GM12878 (cell line): Measurements from ENCODE around the gene BACE2. TPM values are rescaled to one million over a fixed set of nuclear protein-coding genes. Genes with fewer than 3 reads are reported as not detected.

Experiments
- ATAC-seq: fragments of 200-7000 bp; cut with Tn5 transposase; 3 replicates; pipeline ENCODE4 v1.9.1; 2020; ENCODE audit warnings: mild to moderate bottlenecking, moderate library complexity
- BruUV-seq: library from RNA; stranded (reverse); fragments of 400-500 nt; replicated peaks from 2 replicates; lab custom pipeline; 2021; lab: Mats Ljungman, UMichigan
- CTCF ChIA-PET: fragments of 300-600 bp; sonication (Branson Sonifier 250); formaldehyde crosslinking; extraction: SDS; loops from one replicate; lab custom pipeline; 2021; ENCODE audit warnings: inconsistent platforms; lab: Yijun Ruan, JAX
- POLR2A ChIA-PET: fragments of 350-600 bp; formaldehyde crosslinking; extraction: SDS; loops from one replicate; lab custom pipeline; 2021; ENCODE audit warnings: inconsistent platforms; lab: Charles Lee
- RAD21 ChIA-PET: fragments of 300-600 bp; sonication (Branson Sonifier 250); formaldehyde crosslinking; loops from one replicate; lab custom pipeline; 2023; ENCODE audit warnings: antibody characterized with exemption; ENCODE audit not compliant: unreplicated experiment; lab: Charles Lee
- SMC1A ChIA-PET: fragments of 300-600 bp; sonication (Branson Sonifier 250); formaldehyde crosslinking; loops from one replicate; lab custom pipeline; 2023; ENCODE audit not compliant: unreplicated experiment, uncharacterized antibody; lab: Charles Lee
- DNase-seq: peaks from one replicate; pipeline ENCODE4 v3.0.0-alpha.2; 2011; ENCODE audit warnings: low read depth, low spot score
- FAIRE-seq: peaks from 3 replicates; lab custom pipeline; 2011; peaks lifted over from hg19 to GRCh38; lab: Jason Lieb, UNC
- H2AFZ ChIP-seq: 2 replicates; pipeline ENCODE4 v1.6.0; 2011; ENCODE audit warnings: low read depth, low read length, control low read depth; ENCODE audit not compliant: control insufficient read depth
- H3K27ac ChIP-seq: 2 replicates; pipeline ENCODE4 v1.5.1; 2011; ENCODE audit warnings: control low read depth; ENCODE audit not compliant: control insufficient read depth, insufficient read depth
- H3K27me3 ChIP-seq, 2 experiments: replicated peaks in 1 of 2; 2 replicates each; pipeline versions ENCODE4 v1.6.0 to v1.6.1; 2011; ENCODE audit warnings: low read length in 1 of 2; ENCODE audit not compliant: control insufficient read depth in 2 of 2, insufficient read depth in 2 of 2
- H3K36me3 ChIP-seq, 2 experiments: 2 replicates each; pipeline ENCODE4 v1.5.1; 2011; ENCODE audit warnings: low read length in 1 of 2; ENCODE audit not compliant: control insufficient read depth in 2 of 2, insufficient read depth in 2 of 2
- H3K4me1 ChIP-seq: 2 replicates; pipeline ENCODE4 v1.6.1; 2011; ENCODE audit warnings: mild to moderate bottlenecking, low read length, moderate library complexity, mixed read lengths; ENCODE audit not compliant: control insufficient read depth, insufficient read depth
- H3K4me2 ChIP-seq: 2 replicates; pipeline ENCODE4 v1.6.0; 2011; ENCODE audit warnings: control low read depth; ENCODE audit not compliant: control insufficient read depth, insufficient read depth
- H3K4me3 ChIP-seq: fragments of 200-600 bp; sonication (generic); 2 replicates; pipeline ENCODE4 v1.5.1; 2016
- H3K79me2 ChIP-seq: 2 replicates; pipeline ENCODE4 v1.6.0; 2011; ENCODE audit warnings: low read length; ENCODE audit not compliant: control insufficient read depth, insufficient read depth
- H3K9ac ChIP-seq: 2 replicates; pipeline ENCODE4 v1.8.0; 2011; ENCODE audit warnings: low read length, control low read depth, mixed read lengths; ENCODE audit not compliant: control insufficient read depth, insufficient read depth
- H3K9me3 ChIP-seq: replicated peaks from 3 replicates; pipeline ENCODE4 v1.5.1; 2011; ENCODE audit warnings: mild to moderate bottlenecking, low read length; ENCODE audit not compliant: control insufficient read depth, insufficient read depth
- H4K20me1 ChIP-seq: 2 replicates; pipeline ENCODE4 v1.6.0; 2011; ENCODE audit not compliant: control insufficient read depth, insufficient read depth
- ATF7 ChIP-seq: fragments of 450-650 bp; IDR thresholded peaks from 2 replicates; pipeline ENCODE4 v1.6.1; 2016; ENCODE audit warnings: low read depth, mild to moderate bottlenecking
- CBX3 ChIP-seq: fragments of 200-600 bp; sonication (generic); IDR thresholded peaks from 2 replicates; pipeline ENCODE4 v1.6.1; 2016; ENCODE audit warnings: low read depth, borderline replicate concordance
- DPF2 ChIP-seq: fragments of 450-650 bp; IDR thresholded peaks from 2 replicates; pipeline ENCODE4 v1.6.1; 2017; ENCODE audit warnings: mild to moderate bottlenecking
- MTA2 ChIP-seq: fragments of 450-650 bp; IDR thresholded peaks from 2 replicates; pipeline ENCODE4 v1.6.1; 2016; ENCODE audit warnings: low read depth, mild to moderate bottlenecking, moderate library complexity
- NR2C1 ChIP-seq: fragments of 450-650 bp; IDR thresholded peaks from 2 replicates; pipeline ENCODE4 v1.6.1; 2017; ENCODE audit warnings: antibody characterized with exemption, mild to moderate bottlenecking, moderate library complexity
- PAX8 ChIP-seq: fragments of 450-650 bp; IDR thresholded peaks from 2 replicates; pipeline ENCODE4 v1.6.1; 2017; ENCODE audit warnings: mild to moderate bottlenecking, moderate library complexity
- RB1 ChIP-seq: fragments of 450-650 bp; formaldehyde crosslinking; IDR thresholded peaks from 2 replicates; pipeline ENCODE4 v1.6.1; 2017; ENCODE audit warnings: mild to moderate bottlenecking, borderline replicate concordance
- SMARCA5 ChIP-seq: fragments of 450-650 bp; IDR thresholded peaks from 2 replicates; pipeline ENCODE4 v1.6.1; 2017; ENCODE audit warnings: mild to moderate bottlenecking
- ZBTB40 ChIP-seq: fragments of 450-650 bp; IDR thresholded peaks from 2 replicates; pipeline ENCODE4 v1.6.1; 2016; ENCODE audit warnings: mild to moderate bottlenecking, moderate library complexity, borderline replicate concordance
- ZSCAN29 ChIP-seq: fragments of 450-650 bp; IDR thresholded peaks from 2 replicates; pipeline ENCODE4 v1.6.1; 2017; ENCODE audit warnings: mild to moderate bottlenecking, moderate library complexity
- WGBS: methylation state at CpG from one replicate; pipeline ENCODE4 v1.1.6; 2016; ENCODE audit warnings: low lambda C conversion rate; ENCODE audit not compliant: insufficient replicate concordance, insufficient coverage; ENCODE audit errors: missing lambda C conversion rate; 5-methylcytosine and 5-hydroxymethylcytosine counted together
- in situ Hi-C: fragments of 300-500 bp; cut with MboI; formaldehyde crosslinking; loops from 9 replicates; pipeline ENCODE4 v1.14.3; 2018; ENCODE audit warnings: mixed read lengths
- intact Hi-C: fragments of 100-400 bp; cut with micrococcal nuclease; formaldehyde crosslinking; loops from one replicate; pipeline ENCODE4 v1.14.2; 2022; ENCODE audit not compliant: unreplicated experiment
- polyA plus RNA-seq, 11 experiments: library from polyadenylated mRNA; depleted of rRNA in 4 of 11; unstranded in 6 of 11; stranded (reverse) in 5 of 11; fragments of >200 nt; fragmentation: Nextera tagmentation in 4 of 11; fragmentation: Illumina TruSeq in 1 of 11; extraction: Ambion mirVana in 4 of 11; extraction: Trizol in 1 of 11; gene quantifications; 1 replicate in 1 of 11; 2 replicates in 10 of 11; pipeline versions ENCODE4 v1.2.1 to v1.2.3, GENCODE V29; 2011 to 2016; ENCODE audit warnings: inconsistent platforms in 2 of 11, missing spikeins in 2 of 11, low read depth in 1 of 11
- total RNA-seq, 4 experiments: library from RNA; depleted of rRNA in 3 of 4; stranded (reverse); fragments of >200 nt in 3 of 4; fragmentation: Illumina TruSeq in 1 of 4; extraction: Trizol in 1 of 4; gene quantifications; 2 replicates each; pipeline versions ENCODE4 v1.2.1 to v1.2.3, GENCODE V29; 2013 to 2021
- TF ChIP-seq, protein P1 (sequence below): fragments of 450-650 bp; IDR thresholded peaks from 2 replicates; pipeline ENCODE4 v1.6.1; 2017; ENCODE audit warnings: antibody characterized with exemption, mild to moderate bottlenecking, moderate library complexity
- TF ChIP-seq, protein P2 (sequence below): fragments of 450-650 bp; formaldehyde crosslinking; IDR thresholded peaks from 2 replicates; pipeline ENCODE4 v1.5.0; 2022; ENCODE audit warnings: mild to moderate bottlenecking, missing genetic modification characterization

BACE2 gene
- total and polyA plus RNA-seq, 10 of the 15 experiments (the other 5 are each of a cell fraction or from before 2014, with no cell fraction given), result 0.04 to 0.69 (median 0.18) TPM; not detected in 5

DNA sequence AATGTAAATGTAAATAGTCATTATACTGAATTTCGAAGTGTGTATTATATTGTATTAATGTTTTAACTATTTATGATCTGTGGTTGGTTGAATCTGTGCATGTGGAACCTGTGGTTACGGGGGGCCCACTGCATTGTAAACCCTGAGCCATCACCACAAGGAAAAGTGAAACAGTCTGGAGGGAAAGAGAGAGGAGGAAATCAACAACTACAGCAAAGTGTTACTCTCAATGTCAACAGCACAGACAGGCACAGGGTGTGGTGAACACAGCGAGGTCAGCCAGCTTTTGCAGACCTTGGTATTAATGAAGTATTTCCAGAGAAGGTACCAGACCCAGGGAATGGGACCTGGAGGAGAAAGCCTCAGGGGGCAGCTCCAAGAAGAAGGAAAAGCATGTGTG is 37.1 kb upstream of the BACE2 start:
- no peak for ATAC-seq
- Histone ChIP-seq H4K20me1 (no peaks in the 10 kb centered on the region), H3K27ac (no peak overlapping the region), H3K9ac (no peak overlapping the region), H3K9me3 (no peaks in the 10 kb centered on the region; the same call in 2 of the 3 replicates), H3K27me3 (no peaks in the 10 kb centered on the region), H3K4me2 (no peak overlapping the region), H3K36me3 (no peaks in the 10 kb centered on the region), H3K79me2 (no peaks in the 10 kb centered on the region), H3K4me3 (no peak overlapping the region), H2AFZ (no peak overlapping the region), H3K4me1 (no peaks in the 10 kb centered on the region)
- intact Hi-C loops (loop anchor here (5.0 kb wide), 1 partner anchor 1614 kb away; no protein-coding TSS in a partner anchor), in situ Hi-C loops (loop anchor here (10.0 kb wide), 1 partner anchor 1606 kb away; no protein-coding TSS in a partner anchor)
- FAIRE-seq, result no peak
- ChIA-PET RAD21 (no interaction called here), POLR2A (no interaction called here), SMC1A (no interaction called here), CTCF (no interaction called here)
- DNase-seq, result no peak
- BruUV-seq, result no TSS peak
- whole genome bisulfite sequencing, result 0% methylated on average over 3 of the region's 3 CpGs
- TF ChIP-seq, protein P1, sequence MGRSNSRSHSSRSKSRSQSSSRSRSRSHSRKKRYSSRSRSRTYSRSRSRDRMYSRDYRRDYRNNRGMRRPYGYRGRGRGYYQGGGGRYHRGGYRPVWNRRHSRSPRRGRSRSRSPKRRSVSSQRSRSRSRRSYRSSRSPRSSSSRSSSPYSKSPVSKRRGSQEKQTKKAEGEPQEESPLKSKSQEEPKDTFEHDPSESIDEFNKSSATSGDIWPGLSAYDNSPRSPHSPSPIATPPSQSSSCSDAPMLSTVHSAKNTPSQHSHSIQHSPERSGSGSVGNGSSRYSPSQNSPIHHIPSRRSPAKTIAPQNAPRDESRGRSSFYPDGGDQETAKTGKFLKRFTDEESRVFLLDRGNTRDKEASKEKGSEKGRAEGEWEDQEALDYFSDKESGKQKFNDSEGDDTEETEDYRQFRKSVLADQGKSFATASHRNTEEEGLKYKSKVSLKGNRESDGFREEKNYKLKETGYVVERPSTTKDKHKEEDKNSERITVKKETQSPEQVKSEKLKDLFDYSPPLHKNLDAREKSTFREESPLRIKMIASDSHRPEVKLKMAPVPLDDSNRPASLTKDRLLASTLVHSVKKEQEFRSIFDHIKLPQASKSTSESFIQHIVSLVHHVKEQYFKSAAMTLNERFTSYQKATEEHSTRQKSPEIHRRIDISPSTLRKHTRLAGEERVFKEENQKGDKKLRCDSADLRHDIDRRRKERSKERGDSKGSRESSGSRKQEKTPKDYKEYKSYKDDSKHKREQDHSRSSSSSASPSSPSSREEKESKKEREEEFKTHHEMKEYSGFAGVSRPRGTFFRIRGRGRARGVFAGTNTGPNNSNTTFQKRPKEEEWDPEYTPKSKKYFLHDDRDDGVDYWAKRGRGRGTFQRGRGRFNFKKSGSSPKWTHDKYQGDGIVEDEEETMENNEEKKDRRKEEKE, result no peak
- TF ChIP-seq CBX3 (no peak), RB1 (no peak), ATF7 (no peak), ZBTB40 (no peak), PAX8 (no peak), DPF2 (no peak), NR2C1 (no peak), SMARCA5 (no peak), ZSCAN29 (no peak), MTA2 (no peak)
- TF ChIP-seq, protein P2, sequence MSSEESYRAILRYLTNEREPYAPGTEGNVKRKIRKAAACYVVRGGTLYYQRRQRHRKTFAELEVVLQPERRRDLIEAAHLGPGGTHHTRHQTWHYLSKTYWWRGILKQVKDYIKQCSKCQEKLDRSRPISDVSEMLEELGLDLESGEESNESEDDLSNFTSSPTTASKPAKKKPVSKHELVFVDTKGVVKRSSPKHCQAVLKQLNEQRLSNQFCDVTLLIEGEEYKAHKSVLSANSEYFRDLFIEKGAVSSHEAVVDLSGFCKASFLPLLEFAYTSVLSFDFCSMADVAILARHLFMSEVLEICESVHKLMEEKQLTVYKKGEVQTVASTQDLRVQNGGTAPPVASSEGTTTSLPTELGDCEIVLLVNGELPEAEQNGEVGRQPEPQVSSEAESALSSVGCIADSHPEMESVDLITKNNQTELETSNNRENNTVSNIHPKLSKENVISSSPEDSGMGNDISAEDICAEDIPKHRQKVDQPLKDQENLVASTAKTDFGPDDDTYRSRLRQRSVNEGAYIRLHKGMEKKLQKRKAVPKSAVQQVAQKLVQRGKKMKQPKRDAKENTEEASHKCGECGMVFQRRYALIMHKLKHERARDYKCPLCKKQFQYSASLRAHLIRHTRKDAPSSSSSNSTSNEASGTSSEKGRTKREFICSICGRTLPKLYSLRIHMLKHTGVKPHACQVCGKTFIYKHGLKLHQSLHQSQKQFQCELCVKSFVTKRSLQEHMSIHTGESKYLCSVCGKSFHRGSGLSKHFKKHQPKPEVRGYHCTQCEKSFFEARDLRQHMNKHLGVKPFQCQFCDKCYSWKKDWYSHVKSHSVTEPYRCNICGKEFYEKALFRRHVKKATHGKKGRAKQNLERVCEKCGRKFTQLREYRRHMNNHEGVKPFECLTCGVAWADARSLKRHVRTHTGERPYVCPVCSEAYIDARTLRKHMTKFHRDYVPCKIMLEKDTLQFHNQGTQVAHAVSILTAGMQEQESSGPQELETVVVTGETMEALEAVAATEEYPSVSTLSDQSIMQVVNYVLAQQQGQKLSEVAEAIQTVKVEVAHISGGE (CRISPR knock-in tag), result no peak
